ENCODE measurements around the gene CSNK1A1. TPM values are rescaled to one million over a fixed set of nuclear protein-coding genes. Genes with fewer than 3 reads are reported as not detected.
A peak's percentile ranks its signal among the peaks of the same experiment; 100 is the strongest.
"Not testable (repeated sequence)": the region's sequence is repeated elsewhere in the genome, so short reads cannot be mapped to it uniquely, and the experiment has no call there.

The CSNK1A1 gene
- total RNA-seq, 1 donor = 487 TPM

GRCh38 chr5:149540089-149540488 is 11.2 kb downstream of the CSNK1A1 start:
- DNase-seq (ENCODE audit: low read depth) = no peak
- H3K4me3 ChIP-seq (ENCODE audit: low read depth, low read length) = no peak overlapping the region
- no peak for TF ChIP-seq CTCF (IDR thresholded peaks at IDR 0.05; ENCODE audit: insufficient read depth, low read depth, low read length)

- no peak overlapping the region for H3K4me3 ChIP-seq (ENCODE audit: low read depth, low read length)
- no peak for TF ChIP-seq CTCF (IDR thresholded peaks at IDR 0.05; ENCODE audit: insufficient read depth, low read depth, low read length)
- DNase-seq (ENCODE audit: low read depth) = no peak
Observed at GRCh38 chr5:149537374-149537975, 13.8 kb downstream of the CSNK1A1 start.

- DNase-seq (ENCODE audit: low read depth); H3K4me3 ChIP-seq (ENCODE audit: low read depth, low read length): not testable (repeated sequence)
Observed at GRCh38 chr5:149535787-149536186, 15.5 kb downstream of the CSNK1A1 start.

GRCh38 chr5:149532413-149532812 is 18.8 kb downstream of the CSNK1A1 start:
- no peak overlapping the region for H3K4me3 ChIP-seq (ENCODE audit: low read depth, low read length)
- no peak for TF ChIP-seq CTCF (IDR thresholded peaks at IDR 0.05; ENCODE audit: insufficient read depth, low read depth, low read length)
- no peak for DNase-seq (ENCODE audit: low read depth)

GRCh38 chr5:149529463-149529862 is 21.8 kb downstream of the CSNK1A1 start:
- no peak overlapping the region for H3K4me3 ChIP-seq (ENCODE audit: low read depth, low read length)
- no peak for TF ChIP-seq CTCF (IDR thresholded peaks at IDR 0.05; ENCODE audit: insufficient read depth, low read depth, low read length)
- DNase-seq (ENCODE audit: low read depth) = no peak

GRCh38 chr5:149528281-149529060 is 22.8 kb downstream of the CSNK1A1 start:
- peak; percentile 43 for DNase-seq (ENCODE audit: low read depth)
- no peak overlapping the region for H3K4me3 ChIP-seq (ENCODE audit: low read depth, low read length)
- no peak for TF ChIP-seq CTCF (IDR thresholded peaks at IDR 0.05; ENCODE audit: insufficient read depth, low read depth, low read length)

GRCh38 chr5:149526845-149527590 is 24.2 kb downstream of the CSNK1A1 start:
- peak; percentile 47 for DNase-seq (ENCODE audit: low read depth)
- no peak for TF ChIP-seq CTCF (IDR thresholded peaks at IDR 0.05; ENCODE audit: insufficient read depth, low read depth, low read length)
- no peak overlapping the region for H3K4me3 ChIP-seq (ENCODE audit: low read depth, low read length)

Data from fibroblast of villous mesenchyme (primary cell).